Jurkat, Clone E6-1 (cell line): ENCODE data around the gene MAP3K6. TPM values are rescaled to one million over a fixed set of nuclear protein-coding genes. Genes with fewer than 3 reads are reported as not detected.
"Not testable (repeated sequence)": the region's sequence is repeated elsewhere in the genome, so short reads cannot be mapped to it uniquely, and the experiment has no call there.

ENCODE experiments used
- DNase-seq: peaks from one replicate; pipeline ENCODE4 v3.0.0-alpha.2; 2011; ENCODE audit warnings: low read depth, low spot score
- H3K4me3 ChIP-seq: 2 replicates; pipeline ENCODE4 v1.5.1; 2011; ENCODE audit warnings: mild to moderate bottlenecking, low read length, control low read depth, moderate library complexity
- polyA plus RNA-seq: library from polyadenylated mRNA; unstranded; fragments of >200 nt; gene quantifications from one replicate; pipeline ENCODE4 v1.2.1, GENCODE V29; 2012; ENCODE audit warnings: missing spikeins; ENCODE audit not compliant: insufficient read length, insufficient read depth

Gene MAP3K6, protein sequence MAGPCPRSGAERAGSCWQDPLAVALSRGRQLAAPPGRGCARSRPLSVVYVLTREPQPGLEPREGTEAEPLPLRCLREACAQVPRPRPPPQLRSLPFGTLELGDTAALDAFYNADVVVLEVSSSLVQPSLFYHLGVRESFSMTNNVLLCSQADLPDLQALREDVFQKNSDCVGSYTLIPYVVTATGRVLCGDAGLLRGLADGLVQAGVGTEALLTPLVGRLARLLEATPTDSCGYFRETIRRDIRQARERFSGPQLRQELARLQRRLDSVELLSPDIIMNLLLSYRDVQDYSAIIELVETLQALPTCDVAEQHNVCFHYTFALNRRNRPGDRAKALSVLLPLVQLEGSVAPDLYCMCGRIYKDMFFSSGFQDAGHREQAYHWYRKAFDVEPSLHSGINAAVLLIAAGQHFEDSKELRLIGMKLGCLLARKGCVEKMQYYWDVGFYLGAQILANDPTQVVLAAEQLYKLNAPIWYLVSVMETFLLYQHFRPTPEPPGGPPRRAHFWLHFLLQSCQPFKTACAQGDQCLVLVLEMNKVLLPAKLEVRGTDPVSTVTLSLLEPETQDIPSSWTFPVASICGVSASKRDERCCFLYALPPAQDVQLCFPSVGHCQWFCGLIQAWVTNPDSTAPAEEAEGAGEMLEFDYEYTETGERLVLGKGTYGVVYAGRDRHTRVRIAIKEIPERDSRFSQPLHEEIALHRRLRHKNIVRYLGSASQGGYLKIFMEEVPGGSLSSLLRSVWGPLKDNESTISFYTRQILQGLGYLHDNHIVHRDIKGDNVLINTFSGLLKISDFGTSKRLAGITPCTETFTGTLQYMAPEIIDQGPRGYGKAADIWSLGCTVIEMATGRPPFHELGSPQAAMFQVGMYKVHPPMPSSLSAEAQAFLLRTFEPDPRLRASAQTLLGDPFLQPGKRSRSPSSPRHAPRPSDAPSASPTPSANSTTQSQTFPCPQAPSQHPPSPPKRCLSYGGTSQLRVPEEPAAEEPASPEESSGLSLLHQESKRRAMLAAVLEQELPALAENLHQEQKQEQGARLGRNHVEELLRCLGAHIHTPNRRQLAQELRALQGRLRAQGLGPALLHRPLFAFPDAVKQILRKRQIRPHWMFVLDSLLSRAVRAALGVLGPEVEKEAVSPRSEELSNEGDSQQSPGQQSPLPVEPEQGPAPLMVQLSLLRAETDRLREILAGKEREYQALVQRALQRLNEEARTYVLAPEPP (N-terminal part only)
- polyA plus RNA-seq, result 8.3 TPM

DNA sequence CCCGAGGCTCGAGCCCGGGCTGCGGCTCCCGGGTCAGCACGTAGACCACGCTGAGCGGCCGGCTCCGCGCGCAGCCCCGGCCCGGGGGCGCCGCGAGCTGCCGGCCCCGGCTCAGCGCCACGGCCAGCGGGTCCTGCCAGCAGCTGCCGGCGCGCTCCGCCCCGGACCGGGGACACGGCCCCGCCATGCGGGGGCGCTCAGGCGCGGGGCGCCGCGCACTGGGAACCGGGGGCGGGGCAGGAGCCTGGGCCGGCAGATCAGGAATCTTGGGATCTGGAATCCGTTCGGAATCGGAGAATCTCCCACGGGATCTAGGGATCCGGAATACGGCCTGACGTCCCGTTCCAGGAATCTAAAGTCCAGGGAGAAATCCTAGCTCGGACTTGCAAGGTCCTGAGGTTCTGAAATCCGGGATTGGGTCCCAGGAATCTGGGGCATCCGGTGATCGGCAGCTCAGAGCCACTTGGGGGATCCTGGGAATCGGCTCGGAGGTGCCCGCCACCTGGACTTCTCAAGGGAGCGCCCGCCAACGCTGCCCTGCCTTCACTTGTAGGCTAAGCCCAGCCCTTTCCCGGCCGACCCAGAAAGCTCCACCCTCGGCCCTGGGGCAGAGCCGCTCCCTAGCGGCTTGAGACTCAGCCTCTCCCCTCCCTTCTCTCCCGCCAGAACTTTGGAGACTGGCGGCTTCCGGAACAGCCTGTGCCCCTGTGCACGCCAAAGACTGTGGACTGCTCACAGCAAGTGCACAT is at the start of gene MAP3K6:
TSS of gene MAP3K6 (minus strand) at position 551 of the 749 bp plus-strand sequence. CDS start at position 187, 364 bp downstream.
- no peak for DNase-seq
- peak within 1 kb of the TSS; percentile 59 for H3K4me3 ChIP-seq

DNA sequence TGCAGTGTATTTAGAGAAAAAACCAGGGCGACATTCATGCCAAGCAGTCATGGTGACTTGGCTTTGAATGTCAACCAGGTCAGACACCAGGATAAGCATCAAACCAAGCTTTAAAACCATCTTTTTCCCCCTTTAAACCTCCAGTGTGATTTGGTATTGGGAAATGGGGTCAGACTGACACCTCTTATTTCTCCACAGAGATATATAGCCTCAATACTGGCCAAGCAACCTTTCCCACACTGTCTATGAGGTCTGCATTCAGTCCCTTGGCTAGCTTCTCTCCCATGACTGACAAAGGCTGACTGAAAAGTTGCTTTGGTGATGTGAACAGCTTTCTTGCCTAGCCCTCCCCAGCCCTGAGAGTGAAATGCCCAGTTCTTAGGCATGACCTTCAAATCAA is 47.3 kb upstream of the MAP3K6 start:
- H3K4me3 ChIP-seq, result no peak overlapping the region
- no peak for DNase-seq

DNA sequence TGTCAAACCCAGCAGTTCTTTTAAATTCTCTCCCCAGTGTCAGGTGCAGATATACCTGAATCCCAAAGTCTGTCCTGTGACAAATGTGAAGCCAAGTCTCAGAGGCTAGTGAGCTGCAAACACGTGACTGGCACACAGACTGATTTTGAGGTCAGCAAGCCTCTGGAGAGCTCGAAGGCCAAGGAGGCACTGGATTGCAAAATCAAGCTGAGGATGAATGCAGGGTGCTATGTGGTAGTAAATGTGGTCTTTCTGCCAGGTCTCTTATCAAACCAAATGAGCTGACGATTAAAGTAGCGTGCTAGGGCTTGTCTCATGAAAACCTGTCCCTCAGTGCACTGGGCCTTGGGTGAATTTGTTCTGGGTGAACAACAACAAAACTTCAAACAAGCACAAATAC is 46.2 kb upstream of the MAP3K6 start:
- no peak overlapping the region for H3K4me3 ChIP-seq
- no peak for DNase-seq

DNA sequence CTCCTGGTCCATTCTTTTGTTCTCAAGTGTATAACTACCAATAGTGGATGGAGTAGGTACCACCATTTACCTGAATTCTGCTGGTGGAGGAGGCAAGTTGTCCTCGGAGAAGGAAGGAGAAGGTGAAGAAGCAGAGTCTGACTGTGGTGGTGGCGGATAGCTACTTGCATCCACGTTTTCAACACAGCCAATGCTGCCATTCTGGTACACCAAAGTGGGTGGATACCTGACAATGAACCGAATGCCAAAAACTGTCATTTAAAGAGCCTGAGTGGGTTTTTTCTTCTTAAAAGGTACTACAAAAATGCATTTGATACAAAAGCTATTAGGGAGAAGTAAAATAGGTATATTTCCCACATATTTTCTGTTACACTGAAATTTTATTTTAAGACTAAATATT is 45.7 kb upstream of the MAP3K6 start:
- DNase-seq, result no peak
- H3K4me3 ChIP-seq, result no peak overlapping the region

DNA sequence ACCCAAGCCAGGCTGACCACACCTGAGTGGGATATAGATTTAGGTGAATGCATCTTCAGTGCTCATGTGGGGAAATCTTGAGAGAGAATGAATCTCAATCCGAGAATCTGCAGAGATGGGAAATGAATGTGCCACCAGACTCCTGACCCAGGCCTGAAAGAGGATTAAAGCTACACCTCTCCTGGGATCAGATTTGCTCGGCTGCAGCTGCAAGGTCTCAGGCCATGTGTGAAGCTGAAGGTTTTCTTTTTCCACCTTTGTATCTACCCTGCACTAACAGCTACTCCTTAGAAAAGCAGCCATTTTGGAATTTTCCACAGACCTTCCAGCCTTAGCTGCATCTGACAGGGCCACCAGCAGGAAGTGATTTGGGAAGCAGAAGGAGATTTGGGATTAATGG is 43.9 kb upstream of the MAP3K6 start:
- no peak for DNase-seq
- no peak overlapping the region for H3K4me3 ChIP-seq

DNA sequence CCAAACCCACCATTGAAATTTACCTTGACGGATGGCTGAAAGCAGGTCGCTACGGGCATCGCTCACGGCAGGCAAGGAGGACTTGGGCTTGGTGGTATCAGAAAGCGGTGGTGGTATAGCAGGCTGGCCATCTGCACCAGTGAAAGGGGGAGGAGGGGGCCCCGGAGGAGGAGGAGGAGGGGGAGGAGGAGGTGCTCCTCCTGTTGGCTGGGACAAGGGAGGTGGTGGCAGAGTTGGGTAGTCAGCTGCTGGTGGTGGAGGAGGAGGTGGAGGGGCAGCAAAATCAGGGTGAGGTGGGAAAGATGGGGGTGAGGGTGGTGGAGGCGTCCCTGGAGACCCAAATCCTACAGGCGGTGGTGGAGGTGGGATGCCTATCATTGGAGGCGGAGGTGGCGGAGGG is 42.9 kb upstream of the MAP3K6 start:
- DNase-seq, result no peak
- no peak overlapping the region for H3K4me3 ChIP-seq

DNA sequence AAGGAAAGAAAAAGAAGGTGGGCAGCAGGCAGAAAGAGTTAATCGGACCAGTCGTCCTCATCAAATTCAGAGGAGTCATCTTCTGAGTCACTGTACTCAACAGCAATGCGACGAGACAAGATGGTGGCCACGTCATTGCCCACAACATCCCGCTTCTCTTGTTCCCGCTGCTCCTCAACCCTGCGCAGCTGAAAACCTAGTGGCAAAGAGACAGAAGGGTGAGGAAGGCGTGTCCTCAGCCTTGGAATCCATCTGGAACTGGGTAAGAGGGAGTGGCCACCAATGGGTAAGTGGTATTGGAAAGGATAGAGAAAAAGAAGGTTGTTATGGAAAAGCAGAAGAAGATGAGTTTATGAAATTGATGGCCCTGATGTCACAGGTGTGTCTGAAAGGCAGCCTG is 41.4 kb upstream of the MAP3K6 start:
- no peak overlapping the region for H3K4me3 ChIP-seq
- no peak for DNase-seq

DNA sequence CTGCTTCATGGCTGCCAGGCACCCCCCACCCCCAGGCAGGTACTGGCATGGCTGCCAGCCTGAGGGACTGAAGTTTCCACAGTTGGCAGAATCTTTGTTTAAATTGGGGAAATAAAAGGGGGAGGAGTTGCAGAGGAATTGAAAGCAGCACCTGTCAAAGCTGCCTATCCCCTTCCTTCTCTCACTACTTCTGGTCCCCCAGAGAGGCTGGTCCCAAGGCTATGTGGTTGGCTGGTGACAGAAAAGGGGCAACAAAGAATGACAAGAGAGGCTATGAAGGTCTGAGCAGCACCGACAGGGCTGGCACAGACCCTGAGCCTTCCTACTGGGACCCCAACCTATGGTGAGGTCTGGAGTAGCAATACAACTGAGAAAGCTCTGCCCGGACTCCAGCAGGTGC is 40.0 kb upstream of the MAP3K6 start:
- not testable (repeated sequence) for H3K4me3 ChIP-seq, DNase-seq

DNA sequence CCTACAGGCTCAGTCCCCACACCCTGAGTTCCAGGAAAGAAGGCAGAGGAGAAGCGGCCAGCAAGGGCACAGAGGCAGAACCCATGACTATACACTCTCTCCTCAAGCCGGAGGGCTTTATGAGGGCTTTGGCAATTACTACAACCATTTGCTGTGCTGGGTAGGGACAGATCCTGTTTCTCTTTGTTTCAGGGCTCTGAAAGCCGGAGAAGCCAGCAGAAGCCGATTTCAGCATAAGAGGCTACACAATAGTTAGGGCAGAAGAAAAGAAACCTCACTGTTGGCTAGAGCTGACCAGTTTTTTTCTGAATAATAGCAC is 39.6 kb upstream of the MAP3K6 start:
- DNase-seq, result no peak
- H3K4me3 ChIP-seq, result no peak overlapping the region

DNA sequence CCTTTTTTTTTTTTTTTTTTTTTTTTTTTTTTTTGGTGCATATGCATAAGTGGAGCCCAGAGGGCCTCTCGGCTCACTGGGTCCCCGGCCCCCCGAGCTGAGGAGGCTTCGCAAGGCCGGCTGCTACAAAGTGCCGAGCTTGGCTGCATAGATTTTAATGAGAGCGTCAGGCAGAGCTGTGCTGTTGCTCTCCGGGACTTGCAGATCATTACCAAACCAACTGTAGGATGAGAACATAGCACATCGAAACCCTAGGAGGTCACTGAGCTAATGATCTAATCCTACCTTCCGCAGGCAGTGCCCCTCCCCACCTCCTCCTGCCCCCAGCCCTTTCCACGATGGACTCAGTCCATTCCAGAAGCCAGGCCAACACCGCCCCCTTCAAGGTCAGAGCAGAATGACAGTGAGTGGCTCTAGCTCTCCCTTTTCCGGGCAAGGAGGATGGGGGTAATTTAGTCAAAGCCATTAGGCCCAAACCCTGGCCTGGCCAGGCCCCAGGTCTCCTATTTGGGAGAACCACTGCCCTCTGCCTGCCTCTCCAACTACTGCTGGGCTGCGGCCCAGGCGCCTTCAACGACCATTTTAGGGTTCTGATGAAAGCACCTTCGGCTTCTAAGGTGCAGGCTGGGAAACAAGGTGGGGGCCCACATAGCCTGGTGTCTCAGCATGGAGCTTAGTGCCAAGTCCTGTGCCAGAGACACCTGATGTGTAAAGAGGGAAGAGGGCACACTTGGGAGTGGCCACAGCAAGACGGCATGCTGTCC is 39.0 kb upstream of the MAP3K6 start:
- DNase-seq, H3K4me3 ChIP-seq: not testable (repeated sequence)

DNA sequence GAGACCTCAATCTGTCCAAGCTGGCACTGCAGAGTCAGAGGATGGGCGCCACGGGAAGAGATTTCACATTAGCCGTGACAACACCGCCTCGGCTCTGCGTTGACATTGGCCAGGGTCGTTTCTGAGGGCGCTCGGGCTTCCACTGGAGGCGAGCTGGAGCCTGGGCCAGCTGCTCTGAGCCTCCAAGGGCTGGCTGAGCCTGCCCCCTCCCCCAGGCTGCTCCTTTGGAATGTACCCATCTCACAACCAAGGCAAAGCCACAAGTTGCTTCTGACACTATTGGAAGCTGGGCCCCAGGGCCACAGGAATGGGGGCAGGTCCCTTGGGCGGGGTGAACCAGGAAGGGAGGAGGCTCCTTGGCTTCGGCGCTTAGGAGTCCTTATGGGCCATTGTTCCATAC is 38.3 kb upstream of the MAP3K6 start:
- DNase-seq, result no peak
- H3K4me3 ChIP-seq, result no peak overlapping the region

DNA sequence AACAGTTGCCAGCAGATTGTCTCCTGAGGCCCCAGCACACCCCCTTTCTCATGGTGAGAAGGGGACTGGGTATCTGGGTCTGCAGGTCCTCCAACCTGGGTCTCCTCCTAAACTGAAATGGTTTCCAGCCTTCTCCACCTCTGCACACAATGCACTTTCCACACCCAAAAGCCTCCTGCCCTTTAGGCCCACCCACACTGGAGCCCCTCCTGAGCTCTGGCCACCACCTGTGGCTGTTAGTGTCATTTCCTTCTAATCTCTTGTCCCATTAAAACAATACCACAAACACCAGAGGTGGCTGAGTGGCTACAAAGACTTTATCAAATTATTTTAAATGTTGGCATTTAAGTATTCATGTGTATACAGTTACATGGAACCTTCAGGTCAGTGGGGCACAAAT is 37.2 kb upstream of the MAP3K6 start:
- no peak for DNase-seq
- no peak overlapping the region for H3K4me3 ChIP-seq

DNA sequence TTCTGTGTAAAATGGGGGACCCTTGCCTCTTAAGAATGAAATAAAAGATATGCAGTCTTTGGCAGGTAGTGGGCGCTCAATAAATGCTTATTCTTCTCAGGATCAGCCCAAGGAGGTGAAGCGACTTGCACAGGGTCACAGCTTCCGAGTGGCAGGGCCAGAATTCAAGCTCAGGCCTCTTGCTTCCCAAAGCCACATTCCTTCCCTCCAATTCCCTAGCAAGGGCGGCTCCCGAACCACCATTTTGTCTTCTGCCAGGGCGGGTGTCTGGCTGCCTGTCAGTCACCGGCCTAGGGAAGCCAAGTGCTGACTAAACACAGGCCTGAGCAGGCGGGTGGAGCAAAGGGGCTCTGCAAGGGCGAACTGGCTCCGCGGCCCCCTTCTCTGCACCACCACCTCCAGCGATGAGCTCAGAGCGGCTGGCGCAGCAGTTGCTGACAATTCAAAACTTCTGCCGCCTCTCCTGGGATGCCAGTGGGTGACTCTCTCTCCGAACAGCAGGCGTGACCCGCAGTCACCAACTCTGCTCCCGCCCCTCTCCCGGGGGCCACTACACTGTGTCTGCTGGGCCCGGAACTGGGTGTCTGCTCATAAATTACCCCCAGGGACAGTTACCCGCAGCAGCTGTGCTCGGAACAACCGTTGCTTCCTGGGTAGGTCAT is 36.4 kb upstream of the MAP3K6 start:
- DNase-seq, result peak; percentile 28
- no peak overlapping the region for H3K4me3 ChIP-seq

DNA sequence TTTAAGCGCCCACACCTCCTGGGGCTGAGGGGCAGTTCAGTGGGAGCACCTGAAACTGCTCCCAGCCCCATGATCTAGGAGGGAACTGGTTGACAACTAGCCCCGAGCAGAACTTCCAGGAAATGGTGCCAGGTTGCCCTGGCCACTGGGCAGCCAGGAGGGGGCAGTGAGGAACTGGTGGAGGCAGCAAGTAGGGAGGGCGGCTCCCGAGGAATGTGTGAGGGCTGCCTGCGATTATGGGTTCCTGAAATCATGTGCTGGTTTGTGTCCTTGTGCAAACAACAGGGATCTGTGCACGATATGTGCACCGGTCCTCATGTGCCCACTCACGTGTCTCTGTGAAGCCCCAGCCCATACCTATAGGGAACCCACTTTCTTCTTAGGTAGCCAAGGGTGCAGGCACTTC is 35.6 kb upstream of the MAP3K6 start:
- no peak overlapping the region for H3K4me3 ChIP-seq
- DNase-seq, result no peak

DNA sequence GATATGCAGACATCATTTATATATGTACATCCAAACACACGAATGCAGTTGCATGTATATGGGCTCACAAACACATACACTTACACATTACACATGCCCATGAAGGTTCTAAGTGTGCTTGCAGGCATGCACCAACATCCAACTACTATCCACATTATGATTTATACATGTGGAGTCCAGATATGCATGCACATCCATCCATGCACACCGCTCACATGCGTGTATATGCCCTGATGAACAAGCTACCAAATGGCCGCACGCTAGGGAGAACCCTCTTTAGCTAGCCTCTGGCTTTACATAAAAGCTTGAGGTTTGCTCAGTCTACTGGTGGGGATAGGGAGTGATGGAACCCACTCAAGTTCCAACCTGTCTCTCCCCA is 34.2 kb upstream of the MAP3K6 start:
- no peak overlapping the region for H3K4me3 ChIP-seq
- no peak for DNase-seq

DNA sequence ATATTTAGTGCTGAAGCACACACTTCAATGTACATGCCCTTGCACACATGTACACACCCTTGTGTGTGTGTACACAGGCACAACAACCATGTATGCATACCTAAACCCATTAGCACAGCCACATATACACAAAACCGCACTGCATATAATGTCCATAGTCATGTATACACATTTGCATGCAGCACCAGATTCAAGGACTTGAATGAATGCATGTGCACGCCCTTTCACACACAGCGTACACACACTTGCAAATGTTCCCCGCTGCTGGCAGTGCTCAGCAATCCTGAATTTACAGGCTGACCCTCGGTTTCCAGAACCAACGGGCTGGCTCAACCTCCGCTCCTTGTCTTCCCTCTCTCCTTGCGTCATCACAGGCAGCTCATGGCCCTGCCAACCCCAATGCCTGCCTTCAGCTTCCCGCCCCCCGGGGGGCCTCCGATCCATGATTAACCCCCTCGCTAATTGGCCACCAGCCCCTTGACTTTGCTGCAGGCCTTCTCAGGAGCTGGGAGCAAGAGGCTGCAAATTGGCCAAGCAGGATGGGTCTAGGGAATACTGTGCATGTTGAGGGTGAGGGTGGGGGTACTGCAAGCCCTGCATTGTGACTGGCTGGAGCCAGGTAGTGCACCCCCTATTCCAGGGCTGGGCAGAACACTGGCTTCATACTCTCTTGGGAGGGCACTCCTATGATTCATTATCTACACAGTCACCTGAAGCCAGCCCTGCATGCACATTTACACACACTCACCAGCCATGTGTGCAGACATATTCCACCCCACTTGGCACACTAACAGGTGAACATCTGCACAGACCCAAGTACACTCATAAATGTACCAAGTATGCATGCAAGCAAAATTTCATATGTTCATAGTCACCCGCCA is 33.6 kb upstream of the MAP3K6 start:
- no peak overlapping the region for H3K4me3 ChIP-seq
- no peak for DNase-seq
